Neuronal stem cell (in vitro differentiated cells): ENCODE measurements around the gene VWA5B1.

Source experiments
- DNase-seq: peaks from one replicate; pipeline ENCODE4 v3.0.0-alpha.2; 2013; ENCODE audit warnings: low spot score
- H2AFZ ChIP-seq: one replicate; pipeline ENCODE4 v1.6.1; 2013; ENCODE audit warnings: mild to moderate bottlenecking, low read length, inconsistent platforms
- H2AK5ac ChIP-seq: 2 replicates; pipeline ENCODE4 v1.6.1; 2013; ENCODE audit warnings: low read depth, mild to moderate bottlenecking, inconsistent platforms, low read length, moderate library complexity, mixed read lengths
- H2BK120ac ChIP-seq: 2 replicates; pipeline ENCODE4 v1.6.1; 2013; ENCODE audit warnings: low read depth, mild to moderate bottlenecking, inconsistent platforms, low read length, moderate library complexity, mixed read lengths
- H2BK12ac ChIP-seq: one replicate; pipeline ENCODE4 v1.6.1; 2013; ENCODE audit warnings: low read length, inconsistent platforms
- H2BK15ac ChIP-seq: 2 replicates; pipeline ENCODE4 v1.6.1; 2013; ENCODE audit warnings: mild to moderate bottlenecking, low read length, inconsistent platforms, mixed read lengths
- H2BK5ac ChIP-seq: one replicate; pipeline ENCODE4 v1.6.1; 2013; ENCODE audit warnings: inconsistent platforms, mild to moderate bottlenecking, low read length, moderate library complexity
- H3K14ac ChIP-seq: one replicate; pipeline ENCODE4 v1.6.1; 2013; ENCODE audit warnings: low read length, inconsistent platforms
- H3K18ac ChIP-seq: 2 replicates; pipeline ENCODE4 v1.6.1; 2013; ENCODE audit warnings: low read length, inconsistent platforms
- H3K23ac ChIP-seq: 2 replicates; pipeline ENCODE4 v1.6.1; 2013; ENCODE audit warnings: low read depth, mild to moderate bottlenecking, mixed read lengths, low read length, inconsistent platforms; ENCODE audit not compliant: poor library complexity
- H3K27ac ChIP-seq: replicated peaks from 3 replicates; pipeline ENCODE4 v1.5.1; 2013; ENCODE audit warnings: low read length, inconsistent platforms
- H3K27me3 ChIP-seq, 3 experiments: 2 replicates each; pipeline ENCODE4 v1.6.1; 2013; ENCODE audit warnings: low read length in 3 of 3, mild to moderate bottlenecking in 2 of 3, inconsistent platforms in 1 of 3, low read depth in 1 of 3, mixed read lengths in 1 of 3, moderate library complexity in 1 of 3; ENCODE audit not compliant: control insufficient read depth in 3 of 3, insufficient read depth in 3 of 3
- H3K36me3 ChIP-seq, 2 donors: replicated peaks in 1 of 2; 2 replicates each; pipeline ENCODE4 v1.6.1; 2013; ENCODE audit warnings: low read length in 2 of 2; ENCODE audit not compliant: control insufficient read depth in 2 of 2, insufficient read depth in 2 of 2
- H3K4ac ChIP-seq: 2 replicates; pipeline ENCODE4 v1.6.1; 2013; ENCODE audit warnings: inconsistent platforms, mild to moderate bottlenecking, low read length, moderate library complexity
- H3K4me1 ChIP-seq, 2 donors: 1 replicate in 1 of 2; 2 replicates in 1 of 2; pipeline ENCODE4 v1.6.1; 2013; ENCODE audit warnings: low read length in 2 of 2, low read depth in 1 of 2; ENCODE audit not compliant: control insufficient read depth in 2 of 2, insufficient read depth in 1 of 2
- H3K4me2 ChIP-seq: one replicate; pipeline ENCODE4 v1.6.1; 2013; ENCODE audit warnings: mild to moderate bottlenecking, low read length, inconsistent platforms; ENCODE audit not compliant: insufficient read depth, poor library complexity, severe bottlenecking
- H3K4me3 ChIP-seq, 2 donors: 2 replicates each; pipeline ENCODE4 v1.5.1; 2013; ENCODE audit warnings: low read length in 2 of 2, mild to moderate bottlenecking in 2 of 2, inconsistent platforms in 1 of 2, moderate library complexity in 1 of 2
- H3K79me1 ChIP-seq: one replicate; pipeline ENCODE4 v1.6.1; 2013; ENCODE audit warnings: low read depth, mild to moderate bottlenecking, inconsistent platforms, low read length, moderate library complexity
- H3K9ac ChIP-seq: one replicate; pipeline ENCODE4 v1.6.1; 2013; ENCODE audit warnings: mild to moderate bottlenecking, low read depth, low read length, inconsistent platforms; ENCODE audit not compliant: poor library complexity
- H3K9me3 ChIP-seq, 2 donors: replicated peaks in 1 of 2; 2 replicates each; pipeline versions ENCODE3 to v1.6.1; 2013; ENCODE audit warnings: low read length in 2 of 2, mild to moderate bottlenecking in 2 of 2, inconsistent platforms in 1 of 2, low read depth in 1 of 2, mixed read lengths in 1 of 2, moderate library complexity in 1 of 2; ENCODE audit not compliant: control insufficient read depth in 2 of 2, insufficient read depth in 1 of 2
- H4K8ac ChIP-seq: one replicate; pipeline ENCODE4 v1.6.1; 2013; ENCODE audit warnings: low read depth, mild to moderate bottlenecking, inconsistent platforms, low read length, moderate library complexity
- H4K91ac ChIP-seq: one replicate; pipeline ENCODE4 v1.6.1; 2013; ENCODE audit warnings: low read length, low read depth, mild to moderate bottlenecking, inconsistent platforms; ENCODE audit not compliant: poor library complexity
- WGBS, 2 donors: extraction: QIAGEN DNeasy Blood & Tissue Kit; methylation state at CpG; one replicate each; pipeline ENCODE4 v1.1.7; 2013; ENCODE audit warnings: missing lambda C conversion rate in 2 of 2, mixed read lengths in 1 of 2; ENCODE audit not compliant: insufficient read length in 2 of 2, insufficient replicate concordance in 1 of 2; ENCODE audit errors: extremely low coverage in 2 of 2; 5-methylcytosine and 5-hydroxymethylcytosine counted together

The VWA5B1 gene

DNA sequence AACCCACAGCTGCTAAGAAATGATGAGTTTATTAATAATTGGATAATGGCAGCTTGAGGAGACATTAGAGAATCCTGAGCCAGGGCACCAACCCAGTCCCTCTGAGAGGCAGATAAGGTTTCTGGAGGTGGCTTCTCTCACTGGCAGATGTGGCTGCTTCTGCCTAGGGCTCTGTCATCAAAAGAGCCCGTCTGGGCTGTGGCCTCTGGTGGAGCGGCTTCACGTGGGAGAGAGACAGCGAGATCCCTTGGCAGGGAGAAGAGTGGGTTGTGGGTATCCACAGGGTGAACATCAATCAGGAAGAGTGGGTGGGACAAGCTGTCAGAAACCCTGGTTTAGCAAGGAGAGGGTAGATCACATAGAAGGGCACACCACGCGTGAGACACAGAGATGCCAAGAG, 30.0 kb downstream of the VWA5B1 start:
- no peak overlapping the region for H3K23ac ChIP-seq
- DNase-seq: no peak
- H4K91ac ChIP-seq: no peak overlapping the region
- peaks cover 4 to 10% of the 10 kb centered on the region in 2 donors for H3K4me1 ChIP-seq
- H3K9me3 ChIP-seq: peaks cover 0 to 2% of the 10 kb centered on the region in 2 donors
- H3K14ac ChIP-seq: no peak overlapping the region
- H3K4ac ChIP-seq: no peak overlapping the region
- WGBS, 2 donors: no CpG with 5 or more reads among the region's 6 CpGs
- H2BK5ac ChIP-seq: no peak overlapping the region
- no peak overlapping the region for H4K8ac ChIP-seq
- H2BK120ac ChIP-seq: no peak overlapping the region
- no peak overlapping the region for H3K4me3 ChIP-seq
- no peak overlapping the region for H3K4me2 ChIP-seq
- H3K79me1 ChIP-seq: no peaks in the 10 kb centered on the region
- no peaks in the 10 kb centered on the region for H3K36me3 ChIP-seq
- H2BK12ac ChIP-seq: no peak overlapping the region
- H3K18ac ChIP-seq: no peak overlapping the region
- no peak overlapping the region for H2BK15ac ChIP-seq
- no peak overlapping the region for H3K27ac ChIP-seq
- no peak overlapping the region for H2AK5ac ChIP-seq
- H3K9ac ChIP-seq: no peak overlapping the region
- no peak overlapping the region for H2AFZ ChIP-seq
- H3K27me3 ChIP-seq: peaks cover 0 to 26% (median 0%) of the 10 kb centered on the region in 3 experiments

DNA sequence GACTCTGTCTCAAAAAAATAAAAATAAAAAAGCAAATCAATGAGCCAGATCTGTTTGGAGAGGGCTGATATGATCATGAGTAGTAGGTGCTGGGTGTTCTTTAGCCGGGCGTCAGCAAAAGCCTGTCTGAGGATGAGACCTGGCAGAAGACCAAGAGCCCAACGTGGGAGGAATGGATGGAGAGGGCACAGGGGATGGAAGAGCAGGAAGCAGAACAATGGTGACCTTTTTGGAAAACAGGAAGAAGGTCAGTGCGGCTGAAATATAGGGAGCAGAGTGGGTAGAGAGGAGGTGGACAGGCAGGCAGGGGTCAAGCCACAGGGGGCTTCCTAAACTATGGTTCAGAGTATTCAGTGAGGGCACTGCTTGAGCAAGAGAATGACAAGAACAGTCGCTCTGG, 30.9 kb downstream of the VWA5B1 start:
- Histone ChIP-seq H4K8ac (no peak overlapping the region), H3K14ac (no peak overlapping the region), H2BK5ac (no peak overlapping the region)

DNA sequence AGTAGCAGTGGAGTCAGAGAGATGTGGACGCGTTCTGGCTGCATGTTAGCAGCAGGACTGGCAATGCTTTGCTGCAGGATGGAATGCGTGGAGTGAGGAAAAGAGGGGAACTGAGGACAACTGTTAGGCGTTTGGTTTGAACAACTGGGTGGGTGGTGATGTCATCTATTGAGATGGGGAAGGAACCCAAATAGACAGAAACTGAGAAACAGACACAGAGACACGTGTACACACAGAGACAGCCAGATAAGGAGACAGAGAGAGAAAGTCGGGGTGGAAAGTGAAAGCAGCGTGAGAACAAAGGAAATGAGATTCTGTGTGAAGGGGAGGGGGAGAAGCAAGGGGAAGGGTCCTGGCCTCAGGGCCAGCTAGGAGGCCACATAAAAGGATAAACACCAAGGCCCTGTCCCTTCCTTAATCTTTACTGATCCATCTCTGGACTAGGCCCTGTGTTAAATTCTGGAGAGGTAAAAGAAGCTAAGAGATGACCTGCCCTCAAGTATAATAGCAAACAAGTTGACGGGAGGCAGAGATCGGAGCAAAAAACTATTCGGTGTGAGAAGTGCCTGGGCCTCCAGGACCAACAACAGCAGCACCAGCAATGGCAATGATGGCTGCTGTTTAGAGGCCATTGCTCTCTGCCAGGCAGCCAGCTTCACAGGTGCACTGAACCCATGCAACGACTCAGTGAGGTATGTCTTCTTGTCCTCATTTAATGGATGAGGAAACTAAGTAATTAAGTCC, 31.6 kb downstream of the VWA5B1 start:
- H3K79me1 ChIP-seq: no peaks in the 10 kb centered on the region
- no peak overlapping the region for H2BK120ac ChIP-seq
- H3K23ac ChIP-seq: no peak overlapping the region
- DNase-seq: no peak
- H3K36me3 ChIP-seq: no peaks in the 10 kb centered on the region
- peaks cover 0 to 22% (median 0%) of the 10 kb centered on the region in 3 experiments for H3K27me3 ChIP-seq
- H2BK12ac ChIP-seq: no peak overlapping the region
- peak overlapping the region; percentile 66 for H2AFZ ChIP-seq
- peaks cover 0 to 2% of the 10 kb centered on the region in 2 donors for H3K9me3 ChIP-seq
- H3K4me1 ChIP-seq: peaks cover 4 to 10% of the 10 kb centered on the region in 2 donors
- H2BK5ac ChIP-seq: no peak overlapping the region
- H4K8ac ChIP-seq: no peak overlapping the region
- H2AK5ac ChIP-seq: no peak overlapping the region
- H2BK15ac ChIP-seq: no peak overlapping the region
- H3K4me2 ChIP-seq: no peak overlapping the region
- H3K18ac ChIP-seq: peak overlapping the region; percentile 15
- H3K9ac ChIP-seq: no peak overlapping the region
- H3K4ac ChIP-seq: no peak overlapping the region
- H3K14ac ChIP-seq: no peak overlapping the region
- H3K4me3 ChIP-seq: no peak overlapping the region
- WGBS, 2 donors: no CpG with 5 or more reads among the region's 11 CpGs
- H3K27ac ChIP-seq: no peak overlapping the region
- no peak overlapping the region for H4K91ac ChIP-seq

More for the DNA sequence above, 30.9 kb downstream of the VWA5B1 start:
- peaks cover 0 to 2% of the 10 kb centered on the region in 2 donors for H3K9me3 ChIP-seq
- H4K91ac ChIP-seq: no peak overlapping the region
- H3K79me1 ChIP-seq: no peaks in the 10 kb centered on the region
- no peak overlapping the region for H3K23ac ChIP-seq
- H3K4me1 ChIP-seq: peaks cover 4 to 10% of the 10 kb centered on the region in 2 donors
- no peak overlapping the region for H3K4ac ChIP-seq
- H2AK5ac ChIP-seq: no peak overlapping the region
- H2BK12ac ChIP-seq: no peak overlapping the region
- H2BK120ac ChIP-seq: no peak overlapping the region
- peaks cover 0 to 22% (median 0%) of the 10 kb centered on the region in 3 experiments for H3K27me3 ChIP-seq
- H3K18ac ChIP-seq: no peak overlapping the region
- H3K27ac ChIP-seq: no peak overlapping the region
- H3K9ac ChIP-seq: no peak overlapping the region
- no peak for DNase-seq
- no CpG with 5 or more reads among the region's 5 CpGs for WGBS, 2 donors
- H3K4me3 ChIP-seq: no peak overlapping the region
- no peak overlapping the region for H3K4me2 ChIP-seq
- no peaks in the 10 kb centered on the region for H3K36me3 ChIP-seq
- H2AFZ ChIP-seq: peak overlapping the region; percentile 66
- no peak overlapping the region for H2BK15ac ChIP-seq

DNA sequence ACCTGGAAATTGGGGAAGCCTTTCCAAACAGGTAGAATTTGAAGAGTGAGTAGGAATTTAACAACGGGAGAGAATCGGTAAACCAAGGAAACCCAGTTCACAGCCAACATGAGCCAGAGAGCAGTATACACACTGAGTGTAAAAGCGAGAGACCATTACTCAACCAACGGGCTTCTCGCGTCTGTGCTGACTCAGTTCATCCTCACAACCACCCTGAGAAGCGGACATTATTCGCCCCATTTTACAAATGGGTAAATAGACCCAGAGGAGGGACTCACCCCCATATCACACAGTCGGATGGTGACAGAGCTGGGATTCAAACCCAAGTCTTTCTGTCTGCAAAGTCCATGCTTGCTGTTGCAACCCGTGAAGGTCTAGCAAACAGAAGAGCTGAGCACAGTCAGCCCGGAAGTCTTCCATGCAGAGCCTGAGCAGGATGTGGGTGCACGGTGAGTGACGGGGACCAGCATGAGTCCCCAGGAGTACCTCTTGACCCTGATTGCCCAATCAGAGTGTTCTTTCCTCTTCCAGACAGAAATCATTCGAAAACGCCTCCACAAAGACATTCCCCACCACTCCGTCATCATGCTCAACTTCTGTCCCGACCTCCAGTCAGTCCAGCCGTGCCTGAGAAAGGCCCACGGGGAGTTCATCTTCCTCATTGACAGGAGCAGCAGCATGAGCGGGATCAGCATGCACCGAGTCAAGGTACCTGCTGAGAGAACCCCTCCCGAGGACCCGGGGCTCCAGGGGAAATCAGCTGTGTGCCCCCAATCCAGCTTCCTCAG, 32.3 kb downstream of the VWA5B1 start:
- H3K36me3 ChIP-seq: no peaks in the 10 kb centered on the region
- no peak for DNase-seq

More for the DNA sequence above, 32.3 kb downstream of the VWA5B1 start:
- Histone ChIP-seq H2AK5ac (no peak overlapping the region), H3K9me3 (peaks cover 0 to 2% of the 10 kb centered on the region in 2 donors), H2BK15ac (no peak overlapping the region), H3K9ac (no peak overlapping the region), H3K18ac (no peak overlapping the region), H3K27me3 (peaks cover 0 to 18% (median 0%) of the 10 kb centered on the region in 3 experiments), H3K23ac (no peak overlapping the region), H3K27ac (no peak overlapping the region), H2AFZ (no peak overlapping the region), H3K4me2 (no peak overlapping the region), H3K4ac (no peak overlapping the region), H2BK5ac (no peak overlapping the region), H2BK120ac (no peak overlapping the region), H2BK12ac (no peak overlapping the region), H3K14ac (no peak overlapping the region), H3K4me1 (peaks cover 4 to 10% of the 10 kb centered on the region in 2 donors), H3K4me3 (no peak overlapping the region), H4K8ac (no peak overlapping the region), H3K79me1 (no peaks in the 10 kb centered on the region), H4K91ac (no peak overlapping the region)
- no CpG with 5 or more reads among the region's 23 CpGs for WGBS, 2 donors
